Measurements from ENCODE around the gene MYRFL.
"Not testable (repeated sequence)": the region's sequence is repeated elsewhere in the genome, so short reads cannot be mapped to it uniquely, and the experiment has no call there.

MYRFL gene

DNA sequence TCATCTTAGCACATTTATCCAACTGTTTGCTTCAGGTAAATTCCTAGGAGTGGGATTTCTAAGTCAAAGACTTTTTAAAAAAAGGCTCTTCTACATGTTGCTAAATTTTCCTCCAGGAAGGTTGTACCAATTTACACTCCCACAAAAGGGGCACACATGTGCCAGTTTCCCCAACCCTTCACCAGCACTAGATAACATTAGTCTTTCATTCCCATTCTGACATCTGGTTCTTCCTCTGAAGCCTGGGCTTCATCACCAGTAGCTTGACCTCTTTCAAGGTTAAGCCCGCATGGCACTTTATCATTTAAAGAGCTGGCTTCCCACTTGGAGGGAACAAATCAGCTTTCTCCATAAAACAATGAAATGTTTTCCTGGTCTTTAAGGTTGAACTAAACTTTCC, 168.4 kb downstream of the MYRFL start:
- no peak overlapping the region for H3K4me3 ChIP-seq
- no peak for DNase-seq (ENCODE audit: low spot score)
- peak overlapping the region; percentile 39 to 48 for H3K27ac ChIP-seq
- TF ChIP-seq, protein P1, sequence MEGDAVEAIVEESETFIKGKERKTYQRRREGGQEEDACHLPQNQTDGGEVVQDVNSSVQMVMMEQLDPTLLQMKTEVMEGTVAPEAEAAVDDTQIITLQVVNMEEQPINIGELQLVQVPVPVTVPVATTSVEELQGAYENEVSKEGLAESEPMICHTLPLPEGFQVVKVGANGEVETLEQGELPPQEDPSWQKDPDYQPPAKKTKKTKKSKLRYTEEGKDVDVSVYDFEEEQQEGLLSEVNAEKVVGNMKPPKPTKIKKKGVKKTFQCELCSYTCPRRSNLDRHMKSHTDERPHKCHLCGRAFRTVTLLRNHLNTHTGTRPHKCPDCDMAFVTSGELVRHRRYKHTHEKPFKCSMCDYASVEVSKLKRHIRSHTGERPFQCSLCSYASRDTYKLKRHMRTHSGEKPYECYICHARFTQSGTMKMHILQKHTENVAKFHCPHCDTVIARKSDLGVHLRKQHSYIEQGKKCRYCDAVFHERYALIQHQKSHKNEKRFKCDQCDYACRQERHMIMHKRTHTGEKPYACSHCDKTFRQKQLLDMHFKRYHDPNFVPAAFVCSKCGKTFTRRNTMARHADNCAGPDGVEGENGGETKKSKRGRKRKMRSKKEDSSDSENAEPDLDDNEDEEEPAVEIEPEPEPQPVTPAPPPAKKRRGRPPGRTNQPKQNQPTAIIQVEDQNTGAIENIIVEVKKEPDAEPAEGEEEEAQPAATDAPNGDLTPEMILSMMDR (IDR thresholded peaks at IDR 0.05), result no peak

DNA sequence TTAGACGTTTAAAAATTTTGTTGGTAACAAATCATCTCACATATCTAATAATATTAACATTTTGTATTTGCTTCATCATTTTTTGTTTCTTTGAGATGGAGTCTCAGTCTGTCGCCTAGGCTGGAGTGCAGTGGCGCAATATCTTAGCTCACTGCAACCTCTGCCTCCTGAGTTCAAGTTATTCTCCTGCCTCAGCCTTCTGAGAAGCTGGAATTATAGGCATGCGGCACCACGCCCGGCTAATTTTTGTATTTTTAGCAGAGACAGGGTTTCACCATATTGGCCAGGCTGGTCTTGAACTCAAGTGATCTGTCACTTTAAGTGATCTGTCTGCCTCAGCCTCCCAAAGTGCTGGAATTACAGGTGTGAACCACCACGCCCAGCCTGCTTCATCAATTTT, 169.1 kb downstream of the MYRFL start:
- not testable (repeated sequence) for DNase-seq (ENCODE audit: low spot score)
- H3K27ac ChIP-seq, result peak overlapping the region; percentile 39 to 65

DNA sequence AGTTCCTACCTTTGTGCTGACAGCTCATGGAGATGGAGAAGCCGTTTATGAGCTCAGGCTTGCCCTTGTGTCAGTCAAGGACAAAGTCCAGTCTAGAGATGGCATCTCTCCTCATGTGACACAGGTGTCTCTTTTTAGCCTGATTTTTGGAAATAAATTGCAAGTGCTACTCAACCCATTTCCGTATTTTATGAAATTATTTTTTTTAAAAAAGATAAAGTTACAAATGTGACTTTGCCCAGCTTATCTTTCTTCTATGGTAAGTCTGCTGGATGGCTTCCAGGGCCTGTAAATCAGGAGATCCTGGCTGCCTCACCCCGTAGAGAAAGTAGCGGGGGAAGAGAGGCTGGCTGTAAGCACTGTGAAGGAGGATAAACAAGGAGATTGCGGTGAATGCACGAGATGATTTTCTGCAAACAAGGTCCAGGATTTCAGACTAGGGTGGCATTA, 169.7 kb downstream of the MYRFL start:
- DNase-seq (ENCODE audit: low spot score), result no peak
- H3K4me3 ChIP-seq, result no peak overlapping the region
- peak overlapping the region; percentile 34 to 65 for H3K27ac ChIP-seq
- TF ChIP-seq, protein P1 (IDR thresholded peaks at IDR 0.05), result no peak

More for the DNA sequence above, 169.1 kb downstream of the MYRFL start:
- H3K4me3 ChIP-seq, result not testable (repeated sequence)

DNA sequence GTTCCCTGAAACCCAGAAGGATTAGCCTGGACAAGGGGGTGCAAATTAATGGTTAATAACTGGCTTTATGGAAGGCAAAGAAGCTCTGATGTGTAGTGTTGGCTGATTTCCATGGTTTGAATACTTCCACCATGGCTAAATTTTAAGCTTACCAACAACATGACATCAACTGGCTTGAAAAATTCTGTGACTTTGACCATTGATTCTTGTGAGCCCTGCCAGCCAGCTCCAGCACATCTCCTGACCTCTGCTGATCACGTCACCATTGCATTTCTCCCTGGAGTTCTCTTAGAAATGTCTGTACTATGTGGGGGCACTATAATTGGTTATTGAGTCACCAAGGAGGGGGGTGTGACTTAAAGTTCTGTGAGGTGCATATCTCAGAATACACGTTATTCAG, 171.2 kb downstream of the MYRFL start:
- no peak for DNase-seq (ENCODE audit: low spot score)
- TF ChIP-seq, protein P1 (IDR thresholded peaks at IDR 0.05), result no peak
- H3K4me3 ChIP-seq, result no peak overlapping the region
- H3K27ac ChIP-seq, result no peak overlapping the region

DNA sequence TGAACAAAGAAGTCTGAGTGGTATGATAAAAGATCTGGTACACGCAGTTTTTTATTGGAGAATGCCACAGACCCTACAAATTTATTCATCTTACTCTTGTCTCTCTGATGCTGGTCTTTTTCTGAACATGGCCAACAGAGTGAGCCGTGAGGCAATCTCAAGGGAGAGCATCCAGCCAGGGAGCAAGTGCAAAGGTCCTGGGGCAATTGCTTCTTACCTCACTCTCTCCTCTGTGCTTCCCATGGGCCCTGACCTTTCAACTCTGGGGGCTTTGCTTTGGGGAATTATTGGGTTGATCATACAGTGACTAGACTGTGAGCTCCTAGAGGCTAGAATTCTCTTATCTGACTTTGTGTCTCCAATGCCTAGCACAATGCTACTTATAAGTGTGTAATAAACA, 171.7 kb downstream of the MYRFL start:
- H3K27ac ChIP-seq, result no peak overlapping the region
- DNase-seq (ENCODE audit: low spot score), result no peak
- TF ChIP-seq, protein P1 (IDR thresholded peaks at IDR 0.05), result no peak
- H3K4me3 ChIP-seq, result no peak overlapping the region

DNA sequence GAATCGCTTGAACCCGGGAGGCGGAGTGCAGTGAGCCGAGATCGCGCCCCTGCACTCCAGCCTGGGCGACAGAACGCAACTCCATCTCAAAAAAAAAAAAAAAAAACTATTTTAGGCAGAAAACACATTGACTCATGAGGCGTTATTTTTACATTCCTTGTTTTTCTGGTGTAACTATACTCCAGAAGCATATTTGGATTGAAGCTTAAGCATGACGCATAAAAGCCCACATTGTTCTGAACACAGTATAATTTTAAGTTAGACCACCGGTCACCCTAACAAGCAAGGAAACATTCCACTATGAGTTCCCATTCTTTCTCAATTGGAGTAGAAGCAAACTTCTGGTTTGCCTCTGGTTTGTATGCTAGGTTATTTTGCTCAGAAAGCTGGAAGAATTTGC, 173.0 kb downstream of the MYRFL start:
- TF ChIP-seq, protein P1 (IDR thresholded peaks at IDR 0.05), result no peak
- H3K4me3 ChIP-seq, result no peak overlapping the region
- H3K27ac ChIP-seq, result peak overlapping the region in 1 of 2 donors; percentile 50
- DNase-seq (ENCODE audit: low spot score), result no peak

DNA sequence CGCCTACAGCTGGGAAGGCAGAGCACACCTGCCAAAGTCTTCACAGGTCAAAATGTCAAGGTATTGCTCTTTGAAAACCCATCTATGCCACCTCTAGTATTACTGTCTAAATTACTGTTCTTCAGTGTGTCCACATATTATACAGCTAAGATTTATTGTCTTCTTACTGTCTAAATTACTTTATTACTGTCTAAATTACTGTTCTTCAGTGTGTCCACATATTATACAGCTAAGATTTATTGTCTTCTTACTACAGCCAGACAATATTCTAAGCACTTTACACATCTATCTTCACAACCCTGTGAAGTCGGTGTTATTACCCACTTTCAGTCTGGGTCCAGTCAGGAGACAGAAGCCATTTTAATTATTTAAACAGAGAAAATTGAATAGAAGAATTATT, 173.9 kb downstream of the MYRFL start:
- H3K4me3 ChIP-seq, result no peak overlapping the region
- TF ChIP-seq, protein P1 (IDR thresholded peaks at IDR 0.05), result no peak
- no peak overlapping the region for H3K27ac ChIP-seq
- no peak for DNase-seq (ENCODE audit: low spot score)

DNA sequence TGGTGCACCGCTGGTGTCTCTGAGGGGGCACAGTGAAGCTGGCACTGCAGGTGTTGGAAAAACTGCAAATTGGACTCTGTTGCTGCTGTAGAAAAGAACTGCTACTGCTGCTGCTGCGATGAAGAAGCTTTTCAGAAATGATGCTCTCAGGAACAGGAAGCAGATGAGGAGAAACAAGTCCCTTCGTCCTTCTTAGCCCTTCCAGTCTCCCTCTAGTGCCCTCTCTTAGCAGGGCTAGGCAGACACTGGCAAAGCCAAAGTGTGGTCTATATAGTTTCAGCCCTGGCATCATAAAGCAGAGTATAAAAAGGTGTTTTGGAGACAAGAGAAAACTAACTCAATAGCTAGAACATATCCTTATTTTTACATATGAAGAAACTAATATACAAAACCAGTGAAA, 174.5 kb downstream of the MYRFL start:
- DNase-seq (ENCODE audit: low spot score), result no peak
- TF ChIP-seq, protein P1 (IDR thresholded peaks at IDR 0.05), result no peak
- no peak overlapping the region for H3K4me3 ChIP-seq
- no peak overlapping the region for H3K27ac ChIP-seq
